Keratinocyte (primary cell): ENCODE results near the gene TET2.

Experiments used
- EZH2 ChIP-seq: IDR thresholded peaks from one replicate; pipeline ENCODE4 v1.6.1; 2012; ENCODE audit warnings: inconsistent platforms, mild to moderate bottlenecking, low read length, moderate library complexity
- TF ChIP-seq, protein P1 (sequence below), 3 experiments: IDR thresholded peaks in 1 of 3; conservative IDR thresholded peaks in 1 of 3; optimal IDR thresholded peaks in 1 of 3; 2 replicates in 2 of 3; 3 replicates in 1 of 3; pipeline versions ENCODE3 to v1.5.1; 2011; ENCODE audit warnings: low read length in 3 of 3, mild to moderate bottlenecking in 3 of 3, moderate library complexity in 2 of 3, control low read depth in 1 of 3, inconsistent platforms in 1 of 3; ENCODE audit not compliant: insufficient read depth in 2 of 3; ENCODE audit errors: extremely low read depth in 1 of 3

DNA sequence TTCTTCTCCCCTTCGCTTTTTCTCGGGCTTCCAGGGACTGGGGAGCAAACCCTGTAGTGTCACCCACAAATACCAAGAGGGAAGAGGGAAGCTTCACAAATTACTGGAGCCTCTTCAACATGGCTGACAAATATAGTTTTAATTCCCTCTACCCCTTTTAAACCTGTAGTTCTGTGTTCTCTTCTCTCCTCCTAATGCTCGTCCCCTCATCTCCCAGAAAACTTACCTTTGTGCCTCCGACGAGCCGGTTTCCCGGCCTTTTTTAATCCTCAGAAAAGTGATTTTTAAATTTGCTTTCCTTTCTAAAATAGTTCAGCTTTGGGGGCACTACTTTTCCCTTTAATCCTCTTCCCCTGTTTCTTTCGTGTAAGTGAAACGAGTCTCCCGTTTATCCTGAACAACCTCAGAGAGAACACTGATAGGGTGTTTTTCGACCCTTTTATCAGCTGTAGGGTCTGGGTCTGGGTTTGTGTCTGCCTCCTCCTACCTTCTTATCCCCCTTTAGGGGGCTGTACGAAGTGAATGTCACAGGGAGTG lies 408 bp downstream of the TET2 start:
- TF ChIP-seq, protein P1, sequence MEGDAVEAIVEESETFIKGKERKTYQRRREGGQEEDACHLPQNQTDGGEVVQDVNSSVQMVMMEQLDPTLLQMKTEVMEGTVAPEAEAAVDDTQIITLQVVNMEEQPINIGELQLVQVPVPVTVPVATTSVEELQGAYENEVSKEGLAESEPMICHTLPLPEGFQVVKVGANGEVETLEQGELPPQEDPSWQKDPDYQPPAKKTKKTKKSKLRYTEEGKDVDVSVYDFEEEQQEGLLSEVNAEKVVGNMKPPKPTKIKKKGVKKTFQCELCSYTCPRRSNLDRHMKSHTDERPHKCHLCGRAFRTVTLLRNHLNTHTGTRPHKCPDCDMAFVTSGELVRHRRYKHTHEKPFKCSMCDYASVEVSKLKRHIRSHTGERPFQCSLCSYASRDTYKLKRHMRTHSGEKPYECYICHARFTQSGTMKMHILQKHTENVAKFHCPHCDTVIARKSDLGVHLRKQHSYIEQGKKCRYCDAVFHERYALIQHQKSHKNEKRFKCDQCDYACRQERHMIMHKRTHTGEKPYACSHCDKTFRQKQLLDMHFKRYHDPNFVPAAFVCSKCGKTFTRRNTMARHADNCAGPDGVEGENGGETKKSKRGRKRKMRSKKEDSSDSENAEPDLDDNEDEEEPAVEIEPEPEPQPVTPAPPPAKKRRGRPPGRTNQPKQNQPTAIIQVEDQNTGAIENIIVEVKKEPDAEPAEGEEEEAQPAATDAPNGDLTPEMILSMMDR (optimal IDR thresholded peaks at IDR 0.05 in 1 of 3, IDR thresholded peaks at IDR 0.05 in 1 of 3, conservative IDR thresholded peaks at IDR 0.05 in 1 of 3; ENCODE audit: extremely low read depth in 1 of 3, insufficient read depth in 2 of 3, low read length in 3 of 3), result no peak
- no peak for TF ChIP-seq EZH2
